HG02571 (cell line): Measurements from ENCODE around the gene CCBE1.

Source experiments
- ATAC-seq: cut with Tn5 transposase; IDR thresholded peaks from one replicate; pipeline ENCODE4 v1.9.1; 2021; ENCODE audit warnings: mild to moderate bottlenecking, moderate library complexity; ENCODE audit not compliant: unreplicated experiment

Gene CCBE1

DNA sequence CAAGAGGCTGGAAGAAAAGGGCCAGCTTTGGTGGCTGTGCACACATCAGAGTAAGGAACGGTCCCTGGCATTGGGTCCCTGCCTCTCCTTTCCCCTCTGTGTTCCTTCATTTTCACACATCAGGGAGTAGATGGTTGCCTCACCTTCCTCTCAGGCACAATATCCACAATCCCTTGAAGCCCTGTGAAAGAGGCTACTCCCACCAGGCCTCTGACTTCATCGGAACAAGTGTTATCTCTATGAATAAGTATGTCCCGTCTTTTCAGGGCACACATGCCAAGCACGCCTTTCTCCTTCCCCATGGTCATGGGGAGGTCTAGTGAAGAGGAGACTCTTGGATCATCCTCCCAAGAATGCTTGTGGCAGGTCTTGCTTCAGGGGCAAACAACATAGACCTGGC lies 277.0 kb downstream of the CCBE1 start:
- ATAC-seq = no peak

DNA sequence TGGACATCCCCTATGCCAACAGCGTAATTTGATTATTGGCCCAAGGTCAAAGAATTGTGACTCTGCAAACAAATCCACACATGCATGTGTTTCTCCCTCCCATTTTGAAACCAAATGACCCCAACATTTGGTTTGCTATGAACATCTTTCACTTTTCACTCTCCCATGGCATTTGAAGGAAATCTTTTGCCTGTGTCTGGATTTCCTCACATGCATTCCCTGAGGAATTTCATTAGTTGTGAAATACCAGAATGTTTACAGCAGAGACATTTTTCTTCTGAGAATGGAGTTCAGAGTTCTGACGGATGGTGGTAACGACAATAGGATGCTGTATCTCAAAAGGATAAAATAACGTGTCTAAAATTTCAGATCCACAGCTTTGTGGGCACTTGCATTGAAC lies 277.8 kb downstream of the CCBE1 start:
- ATAC-seq = no peak

DNA sequence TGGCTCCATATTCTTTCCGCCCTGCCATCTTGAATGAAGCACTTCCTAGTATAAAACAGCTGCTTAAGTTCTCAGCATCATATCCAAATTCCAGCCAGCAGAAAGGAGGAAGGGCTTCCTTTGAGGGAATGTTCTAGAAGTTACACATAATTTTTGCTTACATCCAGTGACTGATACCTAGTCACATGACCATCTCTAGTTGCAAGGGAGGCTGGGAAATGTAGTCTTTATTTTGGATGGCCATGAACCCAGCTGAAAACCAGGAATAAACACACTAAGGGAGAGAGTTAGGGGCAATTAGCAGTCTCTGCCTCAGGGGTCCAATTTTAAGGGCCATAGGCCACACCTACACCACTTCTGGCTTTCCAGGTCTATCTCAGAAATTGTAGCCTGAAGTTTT lies 280.4 kb downstream of the CCBE1 start:
- no peak for ATAC-seq

DNA sequence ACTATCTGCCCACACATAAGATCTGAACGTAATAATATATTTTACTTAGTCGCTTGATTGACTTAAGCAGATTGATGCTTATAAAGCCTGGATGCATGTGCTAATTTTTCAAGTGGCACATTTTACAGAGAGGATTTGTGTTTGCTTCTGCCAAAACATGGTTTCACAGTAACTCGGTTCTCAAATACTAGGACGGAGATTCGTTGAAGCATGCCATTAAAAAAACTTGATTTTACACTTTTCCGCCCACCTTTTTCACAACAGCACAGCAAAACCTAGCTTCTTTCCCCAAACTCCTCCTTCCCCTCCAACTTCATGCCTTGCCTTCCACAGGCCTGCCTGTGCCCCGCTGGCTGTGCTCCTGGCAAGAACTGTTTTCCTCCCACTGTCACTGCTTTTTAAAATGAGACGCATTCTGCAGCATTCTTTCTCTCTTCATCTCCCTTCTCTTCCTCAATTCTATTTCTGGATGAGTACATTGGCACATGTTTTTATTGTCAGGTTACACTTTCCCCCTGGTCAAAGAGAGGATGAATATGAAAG lies 283.0 kb downstream of the CCBE1 start:
- ATAC-seq = no peak

DNA sequence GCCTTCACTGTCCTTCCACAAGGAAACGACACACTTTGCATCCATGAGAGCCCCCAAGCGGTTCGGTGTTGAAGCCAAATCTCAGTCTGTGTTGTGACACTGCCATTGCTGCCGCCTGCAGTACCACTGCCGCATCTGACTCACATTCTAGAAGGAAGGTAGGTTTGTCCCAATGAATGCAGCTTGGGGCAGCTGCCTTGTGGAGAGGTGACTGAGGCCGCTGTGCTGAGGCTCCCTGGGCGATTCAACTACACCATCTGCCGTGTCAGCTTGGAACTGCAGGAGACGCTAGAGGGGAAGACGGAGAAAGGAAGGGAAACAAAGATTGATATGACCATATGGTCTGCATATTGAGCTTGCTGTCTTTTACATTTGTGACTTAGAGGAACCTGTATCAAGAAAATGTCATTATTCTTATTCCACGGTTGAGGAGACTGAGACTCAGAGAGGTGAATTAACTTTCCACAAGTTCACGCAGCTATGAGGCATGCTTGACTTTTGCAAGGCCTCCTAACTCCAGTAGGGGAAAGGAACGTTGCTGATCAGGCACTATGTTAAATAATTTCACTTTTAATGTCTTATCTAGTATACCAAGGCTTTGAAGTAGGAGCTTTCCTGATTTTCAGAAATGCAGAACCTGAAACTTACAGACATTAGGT lies 294.7 kb downstream of the CCBE1 start:
- ATAC-seq = peak; percentile 86

DNA sequence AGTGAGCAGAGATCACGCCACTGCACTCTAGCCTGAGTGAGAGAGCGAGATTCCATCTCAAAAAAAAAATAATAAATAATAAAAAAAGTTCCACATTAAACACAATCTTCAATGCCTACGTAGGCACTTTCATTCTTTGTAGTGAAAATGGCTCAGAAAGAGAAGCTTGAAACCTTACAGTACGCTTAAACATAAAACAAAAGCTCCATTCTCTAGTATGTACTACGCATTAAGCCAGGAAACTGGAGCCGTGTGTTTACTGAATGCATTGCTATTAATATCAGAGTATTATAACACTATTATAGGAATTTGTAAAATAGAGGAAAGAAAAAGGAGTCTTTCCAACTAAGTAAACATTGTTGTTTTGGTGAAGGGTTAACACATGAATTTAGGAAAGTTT lies 296.8 kb downstream of the CCBE1 start:
- ATAC-seq = no peak

DNA sequence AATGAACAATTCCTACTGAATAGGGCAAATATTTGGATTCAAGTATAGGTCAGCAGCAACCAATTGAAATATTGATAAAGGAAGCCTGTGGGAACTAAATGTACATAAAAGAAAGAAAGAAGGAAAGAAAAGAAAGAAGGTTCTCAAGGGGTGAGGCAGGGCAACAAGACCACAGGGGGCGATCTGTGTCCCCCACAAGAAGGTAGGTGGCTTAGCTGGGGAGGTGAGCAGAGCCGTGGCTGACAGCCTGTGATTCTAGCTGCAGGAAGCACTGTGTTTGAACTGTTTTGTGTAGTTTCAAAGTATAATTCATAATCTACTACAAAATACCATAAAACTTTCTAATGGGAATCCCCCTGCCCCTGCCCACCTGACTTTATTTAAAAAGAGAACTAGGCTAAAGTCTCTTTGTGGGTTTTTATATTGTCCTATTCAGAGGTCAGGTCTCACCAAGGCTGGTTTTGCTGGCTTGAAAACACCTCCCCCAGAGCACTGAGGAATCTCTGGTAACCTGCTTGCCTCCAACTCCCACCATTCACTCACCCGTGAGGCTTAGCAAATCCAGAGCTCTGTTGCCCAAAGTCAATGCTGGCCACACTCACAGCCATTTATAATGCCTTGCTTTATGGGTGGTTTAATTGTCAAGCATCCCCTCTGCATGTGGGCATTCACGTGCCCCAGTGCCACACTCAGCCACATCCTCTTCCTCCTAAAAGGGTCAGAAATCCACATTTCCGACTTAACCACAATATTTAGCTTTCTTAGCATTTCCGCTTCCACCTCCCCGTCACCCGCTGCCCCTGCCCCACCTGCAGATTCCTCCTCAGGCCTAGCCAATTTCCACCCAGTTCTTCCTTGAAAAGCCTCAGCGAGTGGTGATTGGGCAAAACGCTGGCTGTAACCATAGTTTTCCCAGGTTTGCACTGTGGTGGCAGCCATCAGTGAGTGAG lies 301.7 kb downstream of the CCBE1 start:
- no peak for ATAC-seq

DNA sequence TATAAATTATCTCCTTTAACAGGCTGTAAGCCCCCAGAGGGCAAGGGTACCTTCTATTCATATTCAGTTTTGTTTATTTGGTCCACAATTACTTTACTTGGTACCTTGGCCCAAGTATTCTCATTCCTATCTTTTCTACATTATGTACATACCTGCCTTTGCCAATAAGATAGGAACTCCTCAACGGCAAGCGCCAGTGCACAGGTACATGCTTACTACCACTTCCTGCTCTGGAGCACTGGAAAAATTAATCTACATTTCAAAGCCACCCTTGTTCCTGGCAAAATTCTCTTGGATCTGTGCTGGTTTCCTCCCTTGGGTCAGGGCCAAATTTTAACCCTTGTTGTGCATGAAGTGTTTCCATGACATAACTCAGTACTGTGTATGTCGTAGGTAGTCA lies 303.8 kb downstream of the CCBE1 start:
- no peak for ATAC-seq

DNA sequence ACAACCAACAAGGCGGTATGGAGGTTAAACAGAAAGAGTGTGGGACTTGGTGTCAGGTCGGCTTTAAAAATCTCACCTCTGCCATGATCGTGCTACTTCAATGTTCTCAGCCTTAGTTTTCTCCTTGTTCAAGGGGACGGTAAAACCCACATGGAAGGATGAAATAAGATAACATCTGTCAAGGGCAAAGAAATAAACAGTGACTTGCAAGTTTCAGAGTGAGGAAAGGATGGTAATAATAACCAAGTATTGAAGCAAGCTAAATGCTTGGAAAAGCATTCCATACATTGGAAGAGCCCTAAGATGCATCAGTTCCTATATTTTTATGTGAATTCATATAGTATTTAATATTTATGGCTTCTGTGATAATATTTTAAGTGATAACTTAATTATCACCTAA lies 308.4 kb downstream of the CCBE1 start:
- ATAC-seq = no peak

DNA sequence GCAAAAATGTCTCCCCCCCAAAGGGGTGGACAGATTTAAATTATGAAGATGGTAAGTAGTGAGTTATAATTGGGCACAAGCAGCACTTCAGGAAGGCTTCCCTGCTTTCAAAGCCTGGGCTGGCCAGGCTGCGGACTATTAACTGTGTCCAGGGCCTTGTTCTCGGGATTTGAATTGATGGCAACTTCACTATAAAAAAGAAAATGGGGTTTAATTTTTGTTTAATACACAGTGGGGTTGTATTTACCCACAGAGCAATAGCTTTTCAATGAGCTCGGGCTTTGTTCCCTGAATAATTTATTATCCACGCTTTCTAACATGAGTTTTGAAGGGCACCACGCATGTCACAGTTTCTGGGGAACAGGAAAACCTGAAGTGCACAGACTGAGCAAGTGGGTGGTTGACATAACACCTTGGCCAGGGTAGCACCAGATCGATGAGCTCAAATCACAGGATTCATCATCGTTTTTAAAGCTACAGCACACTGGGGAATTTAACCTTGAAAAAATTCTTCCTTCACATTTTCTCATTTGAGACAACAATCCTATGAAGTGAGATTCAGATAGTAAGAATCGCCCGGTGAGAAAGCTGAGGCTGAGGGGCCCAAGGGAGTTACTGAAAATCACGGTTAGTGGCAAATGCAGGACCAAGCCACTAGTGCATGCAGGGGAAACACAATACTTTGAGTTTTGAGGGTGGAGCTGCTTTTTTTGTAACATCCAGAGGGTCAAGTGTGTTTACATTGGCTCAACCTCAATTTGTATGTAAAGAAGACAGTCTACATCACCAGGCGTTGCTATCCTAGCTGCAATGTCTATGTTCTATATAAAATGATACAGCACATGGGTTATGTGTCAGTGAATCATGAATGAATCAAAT lies 309.3 kb downstream of the CCBE1 start:
- no peak for ATAC-seq

DNA sequence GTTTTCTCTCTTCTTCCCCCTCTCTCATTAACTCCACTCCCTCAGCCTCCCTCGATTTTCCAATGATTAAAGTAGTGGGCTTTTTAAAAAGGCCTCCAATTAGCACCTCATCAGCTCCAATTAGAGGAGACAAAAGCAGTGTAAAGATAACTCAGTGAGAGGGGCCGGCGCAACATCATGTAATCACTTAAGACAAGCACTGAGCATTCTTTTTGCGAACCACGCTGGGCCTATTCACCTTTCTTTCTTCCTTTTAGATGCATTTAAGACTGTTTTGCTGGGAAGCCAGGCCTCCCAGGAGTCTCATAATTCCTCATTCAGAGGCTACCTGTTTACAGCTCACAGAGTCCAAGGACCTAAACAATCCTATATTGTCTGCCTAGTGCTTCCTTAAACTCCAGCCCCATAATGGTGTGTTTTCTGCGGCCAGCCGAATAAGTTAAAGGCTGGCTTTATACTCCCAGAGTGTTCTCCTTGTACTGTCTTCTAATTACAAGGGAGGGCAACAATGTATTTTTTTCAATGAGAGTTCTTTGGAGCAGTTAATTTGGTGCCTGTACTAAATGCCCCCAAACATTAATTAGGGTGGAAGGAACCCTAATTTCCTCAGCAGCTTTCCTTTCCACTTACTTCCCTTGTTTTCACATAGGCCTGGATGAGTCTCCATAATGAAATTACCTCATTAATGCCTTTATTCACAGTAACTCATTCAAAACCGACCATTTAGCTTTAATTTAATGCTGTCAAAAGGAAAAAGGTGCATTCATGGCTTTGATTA lies 310.1 kb downstream of the CCBE1 start:
- no peak for ATAC-seq

DNA sequence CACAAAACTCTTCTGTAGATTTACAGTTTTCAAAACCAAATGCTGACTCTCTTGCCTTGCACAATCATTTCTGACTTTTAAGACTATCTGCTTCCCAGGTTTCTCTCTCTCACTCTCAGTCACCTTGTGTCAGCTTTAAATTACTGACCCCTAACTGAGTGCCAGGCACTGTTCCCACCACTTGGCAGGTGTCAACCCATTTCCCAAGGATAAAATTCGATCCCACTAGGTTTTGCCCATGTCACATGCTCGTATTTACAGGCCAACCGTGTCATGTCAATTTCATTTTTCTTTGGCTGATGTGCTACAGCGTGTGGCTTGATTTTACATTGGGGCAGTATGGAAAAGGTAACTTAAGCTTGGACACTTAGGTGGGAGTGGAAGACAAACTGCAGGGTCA lies 312.0 kb downstream of the CCBE1 start:
- ATAC-seq = no peak

DNA sequence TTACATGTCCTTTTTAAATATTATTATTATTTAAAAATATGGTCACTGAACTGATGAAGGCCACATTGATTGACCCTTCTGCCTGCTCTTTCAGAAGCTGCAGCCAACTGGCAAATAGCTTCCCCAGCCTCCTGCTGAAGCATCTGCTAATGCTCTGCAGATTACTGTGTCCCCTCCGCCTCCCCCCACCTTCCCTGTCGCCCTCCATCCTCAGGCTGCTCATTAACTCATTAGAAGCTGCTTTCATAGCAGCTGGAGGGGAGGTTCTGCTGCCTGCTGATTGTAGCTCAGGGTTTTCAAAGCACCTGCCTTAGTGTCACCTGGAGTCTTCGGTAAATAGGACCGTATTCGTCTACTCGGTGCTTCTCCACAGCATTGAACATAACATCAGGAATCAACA lies 313.4 kb downstream of the CCBE1 start:
- ATAC-seq = no peak

DNA sequence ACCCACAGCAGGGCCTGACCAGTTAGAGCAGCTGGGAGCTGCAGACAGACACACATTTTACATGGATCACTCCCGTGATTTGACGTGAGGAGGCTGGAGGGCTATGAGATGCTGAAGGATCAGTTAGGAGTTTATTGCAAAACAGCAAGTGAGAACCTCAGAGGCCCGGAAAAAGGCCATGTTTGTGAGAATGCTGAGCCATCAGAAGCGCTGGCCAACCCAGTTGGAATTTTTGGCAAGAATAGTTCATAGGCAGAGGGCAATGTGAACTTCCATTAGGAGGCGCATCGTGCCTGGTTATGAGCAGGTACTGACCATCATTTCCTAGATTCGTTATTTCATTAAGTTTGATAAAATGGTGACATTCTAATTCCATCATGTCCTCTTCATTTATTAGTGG lies 314.8 kb downstream of the CCBE1 start:
- ATAC-seq = no peak

DNA sequence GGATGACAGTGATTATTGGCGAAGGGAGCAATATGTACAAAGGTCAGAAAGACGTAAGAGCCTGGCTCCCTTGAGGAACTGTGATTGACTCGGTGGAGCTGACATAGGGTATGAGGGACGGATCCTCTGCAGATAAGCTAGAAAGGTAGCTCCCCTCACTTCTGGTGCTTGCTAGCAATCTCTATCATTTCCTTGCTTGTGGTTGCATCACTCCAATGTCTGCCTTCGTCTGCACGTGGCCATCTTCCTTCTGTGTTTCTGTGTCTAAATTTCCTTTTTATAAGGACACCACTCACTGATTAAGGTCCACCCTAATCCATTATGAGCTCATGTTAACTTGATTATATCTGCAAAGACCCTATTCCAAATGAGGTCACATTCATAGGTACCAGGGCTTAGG lies 315.3 kb downstream of the CCBE1 start:
- no peak for ATAC-seq
